Subcutaneous adipose tissue (tissue), 4 donors: ENCODE results near the gene ZNF280B. TPM values are rescaled to one million over a fixed set of nuclear protein-coding genes. Genes with fewer than 3 reads are reported as not detected.

Experiments used
- CTCF ChIP-seq: fragments of 450-650 bp; IDR thresholded peaks from one replicate; pipeline ENCODE4 v1.5.1; 2016; ENCODE audit warnings: low read depth, mild to moderate bottlenecking, control low read depth, antibody characterized with exemption, moderate library complexity
- total RNA-seq, 4 donors: library from RNA; depleted of rRNA; stranded (reverse); fragments of >200 nt; gene quantifications; one replicate each; pipeline ENCODE4 v1.1.0, GENCODE V29; 2016

Gene ZNF280B
- total RNA-seq, 4 donors from 2014 or later: 0.49 to 0.68 TPM; not detected in 2

GRCh38 chr22:22479999-22480532, 28.5 kb downstream of the ZNF280B start:
- no peak for TF ChIP-seq CTCF

GRCh38 chr22:22479116-22479515, 29.4 kb downstream of the ZNF280B start:
- no peak for TF ChIP-seq CTCF

DNA sequence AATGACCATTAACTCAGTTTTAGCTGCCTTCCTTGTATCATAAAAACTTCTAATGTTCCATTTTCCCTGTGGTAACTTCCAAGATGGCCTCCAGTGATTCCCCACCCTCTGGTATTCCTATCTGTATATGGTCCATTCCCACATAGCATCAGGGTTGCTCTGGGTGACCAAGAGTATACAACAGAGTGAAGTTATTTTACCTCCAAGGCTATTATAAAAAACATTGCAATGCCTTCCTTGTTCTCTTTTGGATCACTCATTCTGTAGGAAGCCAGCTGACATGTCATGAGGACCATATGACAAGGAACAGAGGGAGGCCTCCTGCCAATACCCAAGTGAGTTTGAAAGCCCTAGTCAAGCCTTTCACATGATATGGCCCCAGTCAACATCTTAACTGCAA, 30.1 kb downstream of the ZNF280B start:
- TF ChIP-seq CTCF: no peak

DNA sequence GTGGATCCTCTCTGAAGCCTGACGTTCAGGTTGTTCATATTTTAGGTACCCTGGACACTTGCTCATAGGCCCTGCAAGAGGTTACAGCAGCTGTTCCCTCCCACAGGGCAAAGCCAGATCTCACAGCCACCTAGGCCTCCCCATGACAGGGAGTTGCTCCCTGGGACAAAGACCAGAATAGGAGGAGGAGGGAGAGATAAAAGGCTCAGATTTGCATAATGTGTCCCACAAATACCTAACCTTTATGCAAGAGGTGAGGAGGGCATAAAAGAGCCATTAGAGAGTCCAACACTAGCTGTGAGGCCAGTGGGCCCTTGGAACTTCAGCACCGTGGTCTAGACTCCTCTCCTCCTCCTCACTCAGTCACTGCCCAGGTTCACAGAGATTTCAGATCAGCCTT, 33.8 kb downstream of the ZNF280B start:
- TF ChIP-seq CTCF: no peak

- TF ChIP-seq CTCF: no peak
These were observed 39.0 kb downstream of the ZNF280B start for GRCh38 chr22:22469527-22469926.

- no peak for TF ChIP-seq CTCF
These were observed 41.4 kb downstream of the ZNF280B start for GRCh38 chr22:22467112-22467511.

DNA sequence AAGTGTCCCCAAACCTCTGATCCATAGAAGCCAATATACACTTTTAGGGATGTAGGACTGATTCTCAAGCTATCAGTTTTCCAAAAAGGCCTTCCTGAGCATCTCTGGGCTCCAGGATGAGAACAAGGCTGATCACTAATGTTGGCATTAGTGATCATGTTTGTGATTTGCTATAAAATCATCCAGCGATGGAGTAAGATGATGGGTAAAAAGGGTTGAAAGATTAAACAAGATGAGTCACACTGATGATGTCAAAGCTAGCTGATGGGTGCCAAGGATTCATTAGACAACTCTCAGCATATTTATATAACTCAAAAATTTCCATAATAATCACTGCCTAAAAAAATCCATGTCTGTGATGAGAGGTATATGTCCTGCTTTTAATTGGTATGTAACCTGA, 42.8 kb downstream of the ZNF280B start:
- TF ChIP-seq CTCF: no peak
